Smooth muscle cell of bladder (primary cell): Measurements from ENCODE around the gene RADX. TPM values are rescaled to one million over a fixed set of nuclear protein-coding genes. Genes with fewer than 3 reads are reported as not detected.

ENCODE experiments used
- total RNA-seq: library from RNA; depleted of rRNA; stranded (reverse); fragments of >200 nt; gene quantifications from 2 replicates; pipeline ENCODE4 v1.2.3, GENCODE V29; 2014

RADX gene, protein sequence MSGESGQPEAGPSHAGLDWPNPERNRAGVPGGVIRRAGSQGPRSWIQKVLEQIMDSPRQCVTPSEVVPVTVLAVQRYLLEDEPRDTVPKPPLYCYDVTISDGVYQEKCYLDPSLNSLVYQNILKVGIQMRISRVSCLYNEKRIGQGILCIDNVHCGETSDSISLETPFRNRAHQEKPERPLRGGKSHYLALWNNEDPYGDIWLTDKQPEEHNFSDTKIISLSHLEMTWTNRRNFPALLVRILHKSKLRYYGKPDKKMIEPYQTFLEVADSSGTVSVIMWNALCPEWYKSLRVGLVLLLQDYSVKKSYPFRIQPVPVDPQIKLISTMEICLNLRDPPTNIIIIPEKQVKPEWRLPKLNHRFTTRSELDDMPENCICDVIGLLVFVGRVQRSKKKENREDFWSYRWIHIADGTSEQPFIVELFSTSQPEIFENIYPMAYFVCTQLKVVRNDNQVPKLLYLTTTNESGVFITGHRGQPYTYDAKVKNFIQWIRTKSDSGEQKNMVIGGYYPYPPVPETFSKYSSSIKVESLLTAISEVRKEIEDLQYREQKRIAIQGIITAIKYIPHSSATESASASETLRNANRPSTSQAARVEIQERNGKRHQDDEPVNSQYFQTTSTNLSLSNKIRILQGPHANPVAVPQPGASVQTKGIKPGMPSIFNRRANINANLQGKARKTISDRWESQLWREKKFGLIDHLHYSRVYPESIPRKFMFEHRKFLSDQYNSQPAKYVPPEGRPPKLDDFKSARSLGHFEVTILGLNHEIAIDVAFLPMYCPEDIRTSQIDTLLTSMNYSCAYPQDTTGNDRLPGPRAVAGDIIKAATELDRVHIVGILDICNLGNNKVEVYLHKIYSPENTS
- 1.00 and 1.0 TPM in 2 replicates for total RNA-seq

GRCh38 chrX:106611679-106612392, at the start of gene RADX:
TSS of gene RADX (plus strand) at chrX:106611978. CDS start at chrX:106612081, 103 bp downstream.

GRCh38 chrX:106726485-106727437, 115.0 kb downstream of the RADX start, which contains the start of gene RNF128:
TSS of gene RNF128 (plus strand) at chrX:106726701. CDS start at chrX:106726914, 213 bp downstream.

Other genes with a start within 250 kb of the RADX start
- 2.4 and 5.7 TPM in 2 replicates for gene RNF128, start 114.7 kb downstream of the RADX start, total RNA-seq
- 11.1 and 14.4 TPM in 2 replicates for gene TBC1D8B, start 190.7 kb downstream of the RADX start, total RNA-seq